ENCODE data around the gene HAND1. TPM values are rescaled to one million over a fixed set of nuclear protein-coding genes. Genes with fewer than 3 reads are reported as not detected.

The HAND1 gene
- total RNA-seq, 2 experiments from 2014 or later, result not detected

DNA sequence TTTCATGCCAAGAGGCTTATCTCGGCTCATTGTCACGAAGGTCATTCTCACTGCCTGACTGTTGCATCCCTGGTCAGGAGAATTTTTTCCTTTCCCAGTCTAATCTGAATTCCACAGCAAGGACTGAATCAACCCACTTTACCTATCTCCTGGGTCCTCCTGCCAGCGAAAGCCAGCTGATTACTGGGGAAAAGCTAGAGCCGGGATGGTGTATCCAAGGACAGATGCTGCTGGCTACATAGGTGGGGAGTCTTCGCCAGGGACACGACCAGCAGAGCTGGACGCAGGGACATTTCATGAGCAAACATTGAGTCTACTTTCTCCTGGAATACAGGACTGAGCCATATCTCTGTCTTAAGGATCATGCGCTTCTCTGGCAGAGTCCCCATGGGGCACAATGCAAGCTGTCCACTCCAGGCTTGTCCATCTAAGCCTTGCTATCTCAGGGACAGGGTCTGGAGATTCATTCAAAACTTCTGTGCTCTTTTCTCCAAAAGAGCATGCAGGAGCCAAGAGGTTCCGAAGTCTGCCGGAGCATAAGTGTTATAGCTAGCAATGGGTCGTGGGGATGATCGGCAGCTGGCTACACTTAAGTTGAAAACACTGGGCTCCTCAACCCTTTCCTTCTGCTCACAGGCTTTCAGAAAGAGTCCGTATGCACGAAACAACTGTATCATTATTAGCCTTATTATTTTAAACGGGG, 6.5 kb upstream of the HAND1 start:
- ChIA-PET POLR2A (interaction anchor here (0.7 to 1.2 kb wide), 2 partner anchors 11 to 18 kb away, joined by 3 read pairs; no protein-coding TSS in a partner anchor), CTCF (interaction anchor here (0.7 to 2.6 kb wide), 9 partner anchors 10 to 426 kb away, joined by 3 to 15 read pairs (median 3); no protein-coding TSS in a partner anchor)
- no peak overlapping the region for H3K4me3 Mint-ChIP-seq
- DNase-seq (no peak), ATAC-seq (no peak)
- peaks cover 79% of the 10 kb centered on the region for H3K27me3 Mint-ChIP-seq
- intact Hi-C loops (cut with micrococcal nuclease), result loop anchor here (5.0 kb wide), 1 partner anchor 123 kb away; no protein-coding TSS in a partner anchor
- H3K4me1 Mint-ChIP-seq (ENCODE audit: low read depth), result peaks cover 33% of the 10 kb centered on the region
- no peaks in the 10 kb centered on the region for H3K9me3 Mint-ChIP-seq
- TF ChIP-seq, protein P1, sequence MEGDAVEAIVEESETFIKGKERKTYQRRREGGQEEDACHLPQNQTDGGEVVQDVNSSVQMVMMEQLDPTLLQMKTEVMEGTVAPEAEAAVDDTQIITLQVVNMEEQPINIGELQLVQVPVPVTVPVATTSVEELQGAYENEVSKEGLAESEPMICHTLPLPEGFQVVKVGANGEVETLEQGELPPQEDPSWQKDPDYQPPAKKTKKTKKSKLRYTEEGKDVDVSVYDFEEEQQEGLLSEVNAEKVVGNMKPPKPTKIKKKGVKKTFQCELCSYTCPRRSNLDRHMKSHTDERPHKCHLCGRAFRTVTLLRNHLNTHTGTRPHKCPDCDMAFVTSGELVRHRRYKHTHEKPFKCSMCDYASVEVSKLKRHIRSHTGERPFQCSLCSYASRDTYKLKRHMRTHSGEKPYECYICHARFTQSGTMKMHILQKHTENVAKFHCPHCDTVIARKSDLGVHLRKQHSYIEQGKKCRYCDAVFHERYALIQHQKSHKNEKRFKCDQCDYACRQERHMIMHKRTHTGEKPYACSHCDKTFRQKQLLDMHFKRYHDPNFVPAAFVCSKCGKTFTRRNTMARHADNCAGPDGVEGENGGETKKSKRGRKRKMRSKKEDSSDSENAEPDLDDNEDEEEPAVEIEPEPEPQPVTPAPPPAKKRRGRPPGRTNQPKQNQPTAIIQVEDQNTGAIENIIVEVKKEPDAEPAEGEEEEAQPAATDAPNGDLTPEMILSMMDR (IDR thresholded peaks at IDR 0.05), result no peak
- no peaks in the 10 kb centered on the region for H3K36me3 Mint-ChIP-seq (ENCODE audit: low read depth)
- H3K27ac Mint-ChIP-seq, result no peak overlapping the region

DNA sequence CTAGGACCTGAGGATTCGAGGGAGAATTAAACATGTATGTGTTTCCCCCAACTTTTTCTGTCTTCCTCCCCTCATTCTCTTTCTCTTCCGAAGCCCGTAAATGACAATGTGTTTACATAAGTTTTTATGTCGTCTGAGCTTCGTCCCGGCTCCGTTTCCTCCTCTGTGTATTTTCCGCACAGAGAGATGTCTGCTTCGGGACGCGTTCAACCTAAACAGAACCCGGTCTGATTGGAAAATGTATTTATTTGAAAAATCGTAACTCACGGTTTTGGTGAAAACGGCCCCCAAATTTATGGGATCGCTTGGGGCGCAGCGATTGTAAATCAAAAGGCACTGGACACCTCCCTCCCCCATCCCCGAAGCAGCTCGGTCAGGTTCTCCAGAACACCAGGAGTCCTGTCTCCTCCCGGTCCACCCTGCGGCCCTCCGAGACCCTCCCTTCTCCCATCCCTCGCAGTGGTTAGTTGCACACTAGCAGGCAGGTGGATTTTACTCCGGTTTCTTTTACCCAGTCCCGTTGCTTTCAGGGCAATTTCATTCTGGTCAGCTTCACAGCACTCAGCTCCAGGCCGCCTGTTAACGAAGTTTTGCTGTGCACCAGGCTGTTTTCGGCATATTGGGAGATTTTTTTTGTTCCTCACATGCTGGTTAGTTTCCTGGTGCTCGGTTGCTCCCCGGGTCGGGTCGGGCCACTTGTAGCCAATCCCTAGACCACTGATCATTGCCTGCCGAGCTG, 5.8 kb upstream of the HAND1 start:
- POLR2A ChIA-PET, result no interaction called here

DNA sequence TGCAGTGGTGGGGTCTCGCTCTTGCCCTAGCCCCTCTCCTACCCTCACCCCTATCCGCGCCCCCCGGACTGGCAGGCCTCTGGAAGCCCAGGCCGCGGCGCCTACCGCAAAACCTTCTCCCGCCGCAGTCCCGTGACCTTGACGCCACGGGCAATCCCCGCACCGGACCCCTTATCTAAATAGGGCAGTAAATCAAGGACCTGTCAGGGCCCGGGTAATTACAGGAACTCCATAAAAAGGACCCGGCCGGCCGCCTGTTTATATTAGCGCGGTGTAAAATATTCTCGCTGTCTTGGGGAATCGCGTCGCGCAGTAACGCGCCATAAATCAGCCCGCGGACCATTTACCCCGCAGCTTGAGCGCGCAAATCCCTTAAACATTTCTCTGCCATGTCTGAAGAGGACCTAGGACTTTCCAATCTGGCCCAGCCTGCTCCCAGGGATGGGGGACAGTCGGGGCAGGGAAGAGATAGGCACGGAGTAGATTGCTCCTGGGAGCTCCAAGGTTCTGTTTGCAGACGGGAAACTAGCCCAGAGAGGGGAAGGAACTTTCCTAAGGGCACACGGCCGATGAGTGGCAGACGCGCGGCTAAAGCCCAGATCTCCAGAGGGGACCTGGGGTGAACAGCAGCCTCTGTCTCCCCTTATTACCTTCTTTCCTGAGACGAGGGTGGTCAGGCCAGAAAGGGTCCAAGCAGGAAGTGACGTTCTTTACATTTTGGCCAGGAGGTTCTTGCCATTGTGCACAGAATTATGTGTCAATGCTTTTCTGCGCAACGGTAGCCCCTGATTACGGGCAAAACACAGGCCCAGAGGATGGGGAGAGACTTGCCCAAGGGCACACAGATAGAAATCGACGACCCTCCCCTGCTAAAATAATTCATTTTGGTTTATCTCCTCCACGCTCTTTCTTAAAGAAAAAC, 4.8 kb upstream of the HAND1 start:
- Mint-ChIP-seq H3K27me3 (peaks cover 88% of the 10 kb centered on the region), H3K4me1 (ENCODE audit: low read depth) (peaks cover 36% of the 10 kb centered on the region), H3K36me3 (ENCODE audit: low read depth) (no peaks in the 10 kb centered on the region), H3K4me3 (no peak overlapping the region), H3K27ac (no peak overlapping the region), H3K9me3 (no peaks in the 10 kb centered on the region)
- intact Hi-C loops (cut with micrococcal nuclease), result loop anchor here (5.0 kb wide), 1 partner anchor 125 kb away; no protein-coding TSS in a partner anchor
- ATAC-seq, result no peak
- ChIA-PET CTCF (interaction anchor here (1.3 to 2.6 kb wide), 2 partner anchors 15 to 16 kb away, joined by 3 to 7 read pairs; no protein-coding TSS in a partner anchor), POLR2A (no interaction called here)
- no peak for DNase-seq
- TF ChIP-seq, protein P1 (IDR thresholded peaks at IDR 0.05), result no peak

More for the DNA sequence above, 5.8 kb upstream of the HAND1 start:
- TF ChIP-seq, protein P1 (IDR thresholded peaks at IDR 0.05), result no peak
- no peak overlapping the region for H3K27ac Mint-ChIP-seq
- no peak overlapping the region for H3K4me3 Mint-ChIP-seq
- DNase-seq (no peak), ATAC-seq (no peak)
- intact Hi-C loops (cut with micrococcal nuclease), result loop anchor here (5.0 kb wide), 1 partner anchor 123 kb away; no protein-coding TSS in a partner anchor
- H3K27me3 Mint-ChIP-seq, result peaks cover 84% of the 10 kb centered on the region
- H3K36me3 Mint-ChIP-seq (ENCODE audit: low read depth), result no peaks in the 10 kb centered on the region
- peaks cover 37% of the 10 kb centered on the region for H3K4me1 Mint-ChIP-seq (ENCODE audit: low read depth)
- no peaks in the 10 kb centered on the region for H3K9me3 Mint-ChIP-seq
- CTCF ChIA-PET, result interaction anchor here (0.7 to 2.6 kb wide), 6 partner anchors 10 to 128 kb away, joined by 3 to 15 read pairs (median 6); no protein-coding TSS in a partner anchor

DNA sequence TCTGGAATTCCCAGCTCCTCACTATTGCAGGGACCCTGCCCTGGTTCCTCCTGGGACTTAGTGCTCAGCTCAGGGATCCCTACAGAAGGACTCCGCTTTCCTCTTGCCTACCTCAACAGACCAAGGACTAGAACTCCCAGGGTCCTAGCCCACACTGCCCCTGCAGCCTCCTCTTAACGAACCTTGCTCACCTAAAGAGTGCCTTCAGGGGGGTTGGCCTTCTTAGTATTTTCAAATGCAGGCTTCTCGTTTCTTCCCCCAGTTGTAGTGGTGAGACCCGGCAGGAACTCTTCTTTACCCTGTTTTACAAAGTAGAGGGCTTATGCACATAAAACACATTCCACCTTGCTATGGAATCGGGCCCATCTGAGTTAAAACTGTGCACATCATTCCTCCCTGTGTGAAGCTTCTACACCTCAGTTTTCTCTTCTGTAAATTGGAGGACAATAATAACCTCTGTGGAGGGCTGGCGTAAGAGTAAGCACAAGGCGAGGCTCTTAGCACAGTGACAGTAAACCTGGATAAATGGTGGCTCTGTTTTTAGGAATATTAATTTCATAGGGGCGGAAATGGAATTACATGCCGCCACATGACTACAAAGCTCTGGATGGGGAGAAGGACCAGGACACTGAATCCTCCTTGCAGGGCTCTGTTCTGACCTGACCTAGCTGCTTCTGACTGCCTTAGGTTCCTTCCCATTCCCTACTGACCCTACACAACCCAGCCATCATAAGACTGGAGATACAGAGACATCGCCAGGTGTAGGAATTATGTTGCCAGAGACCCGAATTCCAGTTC, 3.8 kb upstream of the HAND1 start:
- TF ChIP-seq, protein P1 (IDR thresholded peaks at IDR 0.05), result no peak
- POLR2A ChIA-PET, result no interaction called here

More for the DNA sequence above, 3.8 kb upstream of the HAND1 start:
- Mint-ChIP-seq H3K27ac (no peak overlapping the region), H3K36me3 (ENCODE audit: low read depth) (no peaks in the 10 kb centered on the region), H3K27me3 (peaks cover 91% of the 10 kb centered on the region), H3K9me3 (no peaks in the 10 kb centered on the region), H3K4me1 (ENCODE audit: low read depth) (peaks cover 34% of the 10 kb centered on the region), H3K4me3 (no peak overlapping the region)
- CTCF ChIA-PET, result interaction anchor here (2.6 kb wide), 1 partner anchor 14 kb away, joined by 7 read pairs; no protein-coding TSS in a partner anchor
- ATAC-seq, result no peak
- DNase-seq, result no peak
- intact Hi-C loops (cut with micrococcal nuclease), result loop anchor here (5.0 kb wide), 1 partner anchor 126 kb away; no protein-coding TSS in a partner anchor
